Measurements from ENCODE around the gene SUGCT. TPM values are rescaled to one million over a fixed set of nuclear protein-coding genes. Genes with fewer than 3 reads are reported as not detected.
A peak's percentile ranks its signal among the peaks of the same experiment; 100 is the strongest.

The SUGCT gene
- total and polyA plus RNA-seq, 12 donors, result 8.4 to 96.4 (median 25.5) TPM

DNA sequence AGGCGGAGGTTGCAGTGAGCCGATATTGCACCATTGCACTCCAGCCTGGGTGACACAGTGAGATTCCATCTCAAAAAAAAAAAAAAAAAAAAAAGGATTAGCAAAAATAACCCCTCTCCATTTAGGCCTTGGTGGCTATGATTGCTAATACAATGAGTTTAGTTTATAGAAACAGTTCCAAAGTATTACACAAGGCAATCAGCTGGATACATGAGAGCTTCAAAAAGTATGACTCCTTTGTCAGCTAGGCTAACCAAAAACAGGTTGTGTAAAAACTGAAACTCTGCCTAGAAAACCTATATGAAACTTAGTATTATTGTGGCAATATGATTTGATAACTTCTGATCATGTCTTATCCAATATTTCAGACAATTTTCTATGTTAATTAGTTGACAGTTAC is 57.2 kb downstream of the SUGCT start:
- H3K9me3 ChIP-seq (replicated peaks in 1 of 3), result no peaks in the 10 kb centered on the region
- 95 to 100% (median 96%) methylated on average over 2 of the region's 2 CpGs for WGBS, 4 donors
- TF ChIP-seq, protein P1, sequence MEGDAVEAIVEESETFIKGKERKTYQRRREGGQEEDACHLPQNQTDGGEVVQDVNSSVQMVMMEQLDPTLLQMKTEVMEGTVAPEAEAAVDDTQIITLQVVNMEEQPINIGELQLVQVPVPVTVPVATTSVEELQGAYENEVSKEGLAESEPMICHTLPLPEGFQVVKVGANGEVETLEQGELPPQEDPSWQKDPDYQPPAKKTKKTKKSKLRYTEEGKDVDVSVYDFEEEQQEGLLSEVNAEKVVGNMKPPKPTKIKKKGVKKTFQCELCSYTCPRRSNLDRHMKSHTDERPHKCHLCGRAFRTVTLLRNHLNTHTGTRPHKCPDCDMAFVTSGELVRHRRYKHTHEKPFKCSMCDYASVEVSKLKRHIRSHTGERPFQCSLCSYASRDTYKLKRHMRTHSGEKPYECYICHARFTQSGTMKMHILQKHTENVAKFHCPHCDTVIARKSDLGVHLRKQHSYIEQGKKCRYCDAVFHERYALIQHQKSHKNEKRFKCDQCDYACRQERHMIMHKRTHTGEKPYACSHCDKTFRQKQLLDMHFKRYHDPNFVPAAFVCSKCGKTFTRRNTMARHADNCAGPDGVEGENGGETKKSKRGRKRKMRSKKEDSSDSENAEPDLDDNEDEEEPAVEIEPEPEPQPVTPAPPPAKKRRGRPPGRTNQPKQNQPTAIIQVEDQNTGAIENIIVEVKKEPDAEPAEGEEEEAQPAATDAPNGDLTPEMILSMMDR (IDR thresholded peaks at IDR 0.05), result no peak
- no peak for TF ChIP-seq POLR2A (IDR thresholded peaks at IDR 0.05)
- no peaks in the 10 kb centered on the region for H3K4me1 ChIP-seq (replicated peaks in 1 of 2)
- DNase-seq, result no peak
- no peaks in the 10 kb centered on the region for H3K27me3 ChIP-seq
- H3K36me3 ChIP-seq (replicated peaks in 1 of 2), result no peaks in the 10 kb centered on the region
- no peak overlapping the region for H3K4me3 ChIP-seq
- intact Hi-C loops (cut with DNase I), result no loop called here
- H3K27ac ChIP-seq, result no peak overlapping the region

DNA sequence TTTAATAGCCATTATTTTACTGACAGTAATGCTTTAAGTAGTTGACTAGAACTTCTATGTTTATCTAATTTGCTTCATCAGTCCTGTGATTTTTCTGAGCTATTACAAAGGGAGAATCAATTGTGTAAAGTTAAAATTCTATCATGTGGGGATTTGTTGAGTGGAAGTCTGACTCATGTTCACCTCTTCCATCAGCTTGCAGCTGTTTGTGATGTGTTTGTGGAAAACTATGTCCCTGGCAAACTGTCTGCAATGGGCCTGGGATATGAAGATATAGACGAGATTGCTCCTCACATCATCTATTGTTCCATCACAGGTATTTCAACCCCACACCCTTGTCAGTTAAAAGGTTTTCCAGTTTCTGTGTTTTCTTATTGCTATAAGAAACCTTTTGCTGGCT is 59.9 kb downstream of the SUGCT start:
- H3K27ac ChIP-seq, result no peak overlapping the region
- peak in 3 of 7 donors; percentile 19 to 40 (median 20) for DNase-seq
- H3K27me3 ChIP-seq, result no peaks in the 10 kb centered on the region
- no peaks in the 10 kb centered on the region for H3K36me3 ChIP-seq (replicated peaks in 1 of 2)
- H3K4me1 ChIP-seq (replicated peaks in 1 of 2), result no peaks in the 10 kb centered on the region
- TF ChIP-seq, protein P1 (IDR thresholded peaks at IDR 0.05), result no peak
- TF ChIP-seq POLR2A (IDR thresholded peaks at IDR 0.05), result no peak
- WGBS, 4 donors, result 39 to 62% (median 51%) methylated on average over 1 of the region's 1 CpG
- intact Hi-C loops (cut with DNase I), result no loop called here
- H3K9me3 ChIP-seq (replicated peaks in 1 of 3), result no peaks in the 10 kb centered on the region
- H3K4me3 ChIP-seq, result no peak overlapping the region

DNA sequence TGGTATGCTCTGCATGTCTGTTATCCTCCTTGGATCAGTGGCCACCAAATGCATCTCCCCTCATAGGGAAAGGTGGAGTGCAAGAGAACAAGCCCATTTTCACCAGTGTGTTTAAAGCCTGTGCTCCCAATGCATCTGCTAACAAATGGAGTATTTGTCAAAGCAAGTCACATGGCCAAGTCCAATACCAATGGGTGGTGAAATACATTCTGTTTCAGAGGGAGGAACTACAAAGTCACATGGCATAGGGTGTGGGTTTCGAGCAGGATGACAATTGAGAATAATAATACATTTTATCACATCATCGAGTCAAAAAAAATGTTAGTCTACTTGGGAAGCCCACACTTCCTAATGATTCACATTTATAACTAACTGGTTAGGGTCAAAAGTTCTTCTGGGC is 62.7 kb downstream of the SUGCT start:
- H3K4me3 ChIP-seq, result no peak overlapping the region
- H3K27ac ChIP-seq, result no peak overlapping the region
- H3K27me3 ChIP-seq, result no peaks in the 10 kb centered on the region
- 85 to 97% (median 90%) methylated on average over 2 of the region's 2 CpGs for WGBS, 4 donors
- TF ChIP-seq, protein P1 (IDR thresholded peaks at IDR 0.05), result no peak
- no peak for TF ChIP-seq POLR2A (IDR thresholded peaks at IDR 0.05)
- H3K4me1 ChIP-seq (replicated peaks in 1 of 2), result no peaks in the 10 kb centered on the region
- no peaks in the 10 kb centered on the region for H3K36me3 ChIP-seq (replicated peaks in 1 of 2)
- H3K9me3 ChIP-seq (replicated peaks in 1 of 3), result peaks cover 0 to 4% (median 0%) of the 10 kb centered on the region in 3 donors
- intact Hi-C loops (cut with DNase I), result no loop called here
- no peak for DNase-seq

DNA sequence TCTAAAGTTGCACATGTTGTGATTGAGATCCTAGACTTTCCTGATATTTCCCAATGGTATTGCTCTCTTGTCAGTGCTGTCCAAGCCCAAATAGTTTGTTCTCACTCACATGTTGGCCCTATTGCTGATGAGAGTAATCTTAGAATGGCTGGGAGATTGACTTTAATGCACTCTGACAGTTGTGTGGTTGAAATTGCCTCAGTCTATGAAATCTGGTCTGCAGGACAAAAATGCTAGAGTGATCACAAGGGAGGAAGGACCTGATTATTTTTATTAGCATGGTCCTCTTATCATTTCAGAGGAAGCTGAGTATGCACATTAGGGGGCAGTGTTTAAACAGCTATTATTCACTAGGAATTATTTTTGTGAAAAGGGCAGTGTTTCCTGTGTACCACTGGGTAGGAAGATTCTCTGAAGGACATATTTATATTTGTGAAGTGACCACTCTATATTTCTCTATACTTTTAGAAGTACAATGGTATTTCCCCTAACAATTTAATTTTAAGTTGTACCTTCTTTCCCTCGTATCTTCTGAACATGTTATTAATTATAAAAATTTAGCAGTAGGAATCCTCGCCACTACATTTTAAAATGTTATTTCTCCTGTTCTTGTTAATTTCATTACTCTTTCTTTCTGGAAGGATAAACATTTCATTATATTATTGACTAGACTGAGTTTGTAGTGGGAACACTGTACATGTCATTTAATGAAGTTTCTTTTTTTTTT is 64.4 kb downstream of the SUGCT start:
- WGBS, 4 donors, result 43 to 83% (median 64%) methylated on average over 2 of the region's 2 CpGs

More for the DNA sequence above, 64.4 kb downstream of the SUGCT start:
- H3K4me3 ChIP-seq, result no peak overlapping the region
- no peak overlapping the region for H3K27ac ChIP-seq
- intact Hi-C loops (cut with DNase I), result no loop called here
- H3K36me3 ChIP-seq (replicated peaks in 1 of 2), result no peaks in the 10 kb centered on the region
- H3K9me3 ChIP-seq (replicated peaks in 1 of 3), result peaks cover 0 to 4% (median 0%) of the 10 kb centered on the region in 3 donors
- DNase-seq, result no peak
- no peaks in the 10 kb centered on the region for H3K4me1 ChIP-seq (replicated peaks in 1 of 2)
- H3K27me3 ChIP-seq, result no peaks in the 10 kb centered on the region
- no peak for TF ChIP-seq POLR2A (IDR thresholded peaks at IDR 0.05)
- TF ChIP-seq, protein P1 (IDR thresholded peaks at IDR 0.05), result peak in 2 of 6 experiments; percentile 3 to 16
